Panc1 (cell line): ENCODE measurements around the gene ATR. TPM values are rescaled to one million over a fixed set of nuclear protein-coding genes. Genes with fewer than 3 reads are reported as not detected.
A peak's percentile ranks its signal among the peaks of the same experiment; 100 is the strongest.

Experiments used
- ATAC-seq: fragments of 200-7000 bp; cut with Tn5 transposase; 2 replicates; pipeline ENCODE4 v1.9.1; 2020; ENCODE audit warnings: mild to moderate bottlenecking, moderate library complexity
- BruUV-seq: library from RNA; stranded (reverse); fragments of 400-500 nt; replicated peaks from 2 replicates; lab custom pipeline; 2021; lab: Mats Ljungman, UMichigan
- CTCF ChIA-PET: fragments of 300-600 bp; sonication (Branson Sonifier 250); formaldehyde crosslinking; loops from one replicate; lab custom pipeline; 2022; ENCODE audit warnings: antibody characterized with exemption; lab: Charles Lee
- POLR2A ChIA-PET: fragments of 300-600 bp; sonication (Branson Sonifier 250); formaldehyde crosslinking; loops from one replicate; lab custom pipeline; 2022; ENCODE audit warnings: antibody characterized with exemption; lab: Charles Lee
- DNase-seq: peaks from one replicate; pipeline ENCODE4 v3.0.0-alpha.2; 2010; ENCODE audit warnings: low read depth, low spot score
- H3K27ac ChIP-seq: 2 replicates; pipeline ENCODE4 v1.5.1; 2011; ENCODE audit warnings: mild to moderate bottlenecking, low read length, inconsistent platforms
- H3K27me3 ChIP-seq: fragments of 200-500 bp; sonication (Bioruptor generic); 2 replicates; pipeline ENCODE4 v1.6.0; 2014; ENCODE audit warnings: low read length, inconsistent platforms; ENCODE audit not compliant: control insufficient read depth, insufficient read depth
- H3K36me3 ChIP-seq: fragments of 200-500 bp; sonication (Bioruptor generic); 2 replicates; pipeline ENCODE4 v1.5.1; 2014; ENCODE audit warnings: inconsistent platforms, mild to moderate bottlenecking, low read length, moderate library complexity; ENCODE audit not compliant: control insufficient read depth, insufficient read depth
- H3K4me1 ChIP-seq: 2 replicates; pipeline ENCODE4 v1.5.1; 2011; ENCODE audit warnings: inconsistent platforms, mild to moderate bottlenecking, low read length, moderate library complexity; ENCODE audit not compliant: control insufficient read depth, insufficient read depth
- H3K4me3 ChIP-seq, 2 experiments: 2 replicates each; pipeline ENCODE4 v1.5.1; 2011 to 2012; ENCODE audit warnings: low read depth in 2 of 2, low read length in 2 of 2, mild to moderate bottlenecking in 2 of 2, inconsistent platforms in 1 of 2, moderate library complexity in 1 of 2
- H3K9me3 ChIP-seq: fragments of 200-500 bp; sonication (Bioruptor generic); 2 replicates; pipeline ENCODE4 v1.5.1; 2014; ENCODE audit warnings: low read depth, mild to moderate bottlenecking, inconsistent platforms, low read length, moderate library complexity; ENCODE audit not compliant: control insufficient read depth, insufficient read depth
- POLR2AphosphoS5 ChIP-seq: IDR thresholded peaks from 2 replicates; pipeline ENCODE4 v1.6.1; 2012; ENCODE audit warnings: mild to moderate bottlenecking, low read depth, low read length, moderate library complexity
- SIN3A ChIP-seq: IDR thresholded peaks from 2 replicates; pipeline ENCODE4 v1.6.1; 2012; ENCODE audit warnings: low read depth, mild to moderate bottlenecking, low read length, moderate library complexity, borderline replicate concordance; ENCODE audit not compliant: insufficient read depth
- TCF7L2 ChIP-seq: IDR thresholded peaks from 2 replicates; pipeline ENCODE4 v1.6.1; 2011; ENCODE audit warnings: mild to moderate bottlenecking, low read depth, low read length, inconsistent platforms
- in situ Hi-C: cut with HindIII; loops from 2 replicates; pipeline ENCODE4 v1.10.0; 2016; ENCODE audit warnings: low sequenced_read_pairs, low pct_unique_long_range_greater_than_20kb
- intact Hi-C: fragments of 100-400 bp; cut with micrococcal nuclease; formaldehyde crosslinking; loops from one replicate; pipeline ENCODE4 v1.10.0; 2022; ENCODE audit not compliant: unreplicated experiment
- total RNA-seq: library from RNA; stranded (reverse); gene quantifications from one replicate; pipeline ENCODE4 v1.2.1, GENCODE V29; 2021; ENCODE audit not compliant: unreplicated experiment
- TF ChIP-seq, protein P1 (sequence below): fragments of 450-650 bp; IDR thresholded peaks from 2 replicates; pipeline ENCODE4 v1.5.1; 2017; ENCODE audit warnings: mild to moderate bottlenecking
- TF ChIP-seq, protein P2 (sequence below), 2 experiments: IDR thresholded peaks; 2 replicates each; pipeline ENCODE4 v1.6.1; 2011 to 2012; ENCODE audit warnings: low read depth in 2 of 2, control low read depth in 1 of 2, low read length in 1 of 2, mild to moderate bottlenecking in 1 of 2, moderate library complexity in 1 of 2; ENCODE audit not compliant: insufficient read depth in 1 of 2

ATR gene
- total RNA-seq, 1 experiment from 2014 or later: 38.6 TPM

DNA sequence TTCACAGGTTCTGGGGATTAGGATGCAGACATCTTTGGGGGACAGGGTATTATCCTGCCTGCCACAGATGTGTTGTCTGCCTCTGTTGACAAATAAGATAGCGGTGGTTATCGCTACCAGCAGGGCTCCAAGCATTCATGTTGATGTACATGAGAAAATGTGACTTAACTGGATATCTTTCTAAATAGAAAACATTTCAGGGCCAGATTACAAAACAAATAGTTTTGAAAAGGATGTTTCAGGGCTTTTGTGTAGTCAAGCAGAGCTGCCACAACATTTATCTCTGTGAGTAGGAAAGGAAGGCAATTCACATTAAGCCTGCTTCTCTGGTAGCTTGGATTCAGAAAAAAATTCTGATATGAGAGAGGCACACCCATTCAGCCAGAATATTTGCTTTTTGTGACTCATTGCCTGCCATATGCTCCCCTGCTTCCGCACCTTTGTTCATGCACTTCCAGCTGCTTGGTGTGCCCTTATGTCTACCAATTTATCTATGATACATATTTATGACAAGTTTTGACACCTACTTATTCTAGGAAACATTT lies 40.5 kb upstream of the ATR start:
- Histone ChIP-seq H3K9me3 (no peaks in the 10 kb centered on the region), H3K27ac (peak overlapping the region; percentile 42), H3K4me3 (no peak overlapping the region), H3K4me1 (peaks cover 14% of the 10 kb centered on the region), H3K36me3 (no peaks in the 10 kb centered on the region), H3K27me3 (no peaks in the 10 kb centered on the region)
- peak; percentile 90 for ATAC-seq
- no peak for TF ChIP-seq TCF7L2
- TF ChIP-seq SIN3A: no peak
- TF ChIP-seq POLR2AphosphoS5: no peak
- TF ChIP-seq, protein P1, sequence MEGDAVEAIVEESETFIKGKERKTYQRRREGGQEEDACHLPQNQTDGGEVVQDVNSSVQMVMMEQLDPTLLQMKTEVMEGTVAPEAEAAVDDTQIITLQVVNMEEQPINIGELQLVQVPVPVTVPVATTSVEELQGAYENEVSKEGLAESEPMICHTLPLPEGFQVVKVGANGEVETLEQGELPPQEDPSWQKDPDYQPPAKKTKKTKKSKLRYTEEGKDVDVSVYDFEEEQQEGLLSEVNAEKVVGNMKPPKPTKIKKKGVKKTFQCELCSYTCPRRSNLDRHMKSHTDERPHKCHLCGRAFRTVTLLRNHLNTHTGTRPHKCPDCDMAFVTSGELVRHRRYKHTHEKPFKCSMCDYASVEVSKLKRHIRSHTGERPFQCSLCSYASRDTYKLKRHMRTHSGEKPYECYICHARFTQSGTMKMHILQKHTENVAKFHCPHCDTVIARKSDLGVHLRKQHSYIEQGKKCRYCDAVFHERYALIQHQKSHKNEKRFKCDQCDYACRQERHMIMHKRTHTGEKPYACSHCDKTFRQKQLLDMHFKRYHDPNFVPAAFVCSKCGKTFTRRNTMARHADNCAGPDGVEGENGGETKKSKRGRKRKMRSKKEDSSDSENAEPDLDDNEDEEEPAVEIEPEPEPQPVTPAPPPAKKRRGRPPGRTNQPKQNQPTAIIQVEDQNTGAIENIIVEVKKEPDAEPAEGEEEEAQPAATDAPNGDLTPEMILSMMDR: no peak
- TF ChIP-seq, protein P2, sequence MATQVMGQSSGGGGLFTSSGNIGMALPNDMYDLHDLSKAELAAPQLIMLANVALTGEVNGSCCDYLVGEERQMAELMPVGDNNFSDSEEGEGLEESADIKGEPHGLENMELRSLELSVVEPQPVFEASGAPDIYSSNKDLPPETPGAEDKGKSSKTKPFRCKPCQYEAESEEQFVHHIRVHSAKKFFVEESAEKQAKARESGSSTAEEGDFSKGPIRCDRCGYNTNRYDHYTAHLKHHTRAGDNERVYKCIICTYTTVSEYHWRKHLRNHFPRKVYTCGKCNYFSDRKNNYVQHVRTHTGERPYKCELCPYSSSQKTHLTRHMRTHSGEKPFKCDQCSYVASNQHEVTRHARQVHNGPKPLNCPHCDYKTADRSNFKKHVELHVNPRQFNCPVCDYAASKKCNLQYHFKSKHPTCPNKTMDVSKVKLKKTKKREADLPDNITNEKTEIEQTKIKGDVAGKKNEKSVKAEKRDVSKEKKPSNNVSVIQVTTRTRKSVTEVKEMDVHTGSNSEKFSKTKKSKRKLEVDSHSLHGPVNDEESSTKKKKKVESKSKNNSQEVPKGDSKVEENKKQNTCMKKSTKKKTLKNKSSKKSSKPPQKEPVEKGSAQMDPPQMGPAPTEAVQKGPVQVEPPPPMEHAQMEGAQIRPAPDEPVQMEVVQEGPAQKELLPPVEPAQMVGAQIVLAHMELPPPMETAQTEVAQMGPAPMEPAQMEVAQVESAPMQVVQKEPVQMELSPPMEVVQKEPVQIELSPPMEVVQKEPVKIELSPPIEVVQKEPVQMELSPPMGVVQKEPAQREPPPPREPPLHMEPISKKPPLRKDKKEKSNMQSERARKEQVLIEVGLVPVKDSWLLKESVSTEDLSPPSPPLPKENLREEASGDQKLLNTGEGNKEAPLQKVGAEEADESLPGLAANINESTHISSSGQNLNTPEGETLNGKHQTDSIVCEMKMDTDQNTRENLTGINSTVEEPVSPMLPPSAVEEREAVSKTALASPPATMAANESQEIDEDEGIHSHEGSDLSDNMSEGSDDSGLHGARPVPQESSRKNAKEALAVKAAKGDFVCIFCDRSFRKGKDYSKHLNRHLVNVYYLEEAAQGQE (IDR thresholded peaks at IDR 0.05; ENCODE audit: insufficient read depth in 1 of 2, low read depth in 2 of 2, low read length in 1 of 2): no peak
- POLR2A ChIA-PET: no interaction called here
- in situ Hi-C loops (no loop called here), intact Hi-C loops (no loop called here)
- DNase-seq: peak; percentile 64
- CTCF ChIA-PET: no interaction called here
- BruUV-seq: no TSS peak

DNA sequence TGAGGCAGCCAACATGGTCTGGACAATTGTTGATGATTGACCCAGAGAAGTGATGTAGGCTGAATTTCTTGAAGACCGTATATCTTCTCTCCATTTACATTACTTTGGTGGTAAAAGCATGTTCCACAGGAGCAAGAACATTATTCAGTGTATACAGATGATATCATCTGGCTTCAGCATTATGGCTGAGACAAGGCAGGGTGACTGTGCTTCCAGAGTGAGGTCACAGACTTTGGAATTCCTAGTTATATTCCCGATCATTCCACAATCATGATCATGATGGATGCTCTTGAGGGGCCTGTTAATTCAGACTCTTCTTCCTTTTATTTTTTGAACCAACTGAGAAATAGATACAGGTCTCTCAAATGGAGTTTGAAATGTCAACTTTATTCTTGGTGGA lies 36.6 kb upstream of the ATR start:
- no TSS peak for BruUV-seq
- H3K27ac ChIP-seq: no peak overlapping the region
- H3K27me3 ChIP-seq: no peaks in the 10 kb centered on the region
- in situ Hi-C loops (no loop called here), intact Hi-C loops (no loop called here)
- ATAC-seq (no peak), DNase-seq (no peak)
- TF ChIP-seq, protein P1: no peak
- TF ChIP-seq TCF7L2 (no peak), SIN3A (no peak)
- CTCF ChIA-PET: no interaction called here
- peaks cover 14% of the 10 kb centered on the region for H3K4me1 ChIP-seq
- H3K36me3 ChIP-seq: no peaks in the 10 kb centered on the region
- H3K9me3 ChIP-seq: no peaks in the 10 kb centered on the region
- POLR2A ChIA-PET: no interaction called here
- no peak overlapping the region for H3K4me3 ChIP-seq
